Measurements from ENCODE around the gene AGXT2. TPM values are rescaled to one million over a fixed set of nuclear protein-coding genes. Genes with fewer than 3 reads are reported as not detected.

Gene AGXT2
- total RNA-seq, 1 experiment from 2014 or later: not detected

Other genes with a start within 250 kb of the AGXT2 start
- gene TTC23L, start 208.8 kb downstream of the AGXT2 start, total RNA-seq (2014; rRNA removed; shearing (Covaris generic)): 0.40 and 0.43 TPM in 2 replicates
- gene RAD1, start 132.4 kb downstream of the AGXT2 start, total RNA-seq (2014; rRNA removed; shearing (Covaris generic)): 51.2 and 59.0 TPM in 2 replicates
- gene BRIX1, start 132.2 kb downstream of the AGXT2 start, total RNA-seq (2014; rRNA removed; shearing (Covaris generic)): 157 and 165 TPM in 2 replicates
- 38.6 and 43.1 TPM in 2 replicates for gene DNAJC21, start 118.4 kb downstream of the AGXT2 start, total RNA-seq (2014; rRNA removed; shearing (Covaris generic))
- gene PRLR, start 182.5 kb upstream of the AGXT2 start, total RNA-seq (2014; rRNA removed; shearing (Covaris generic)): 21.4 and 22.2 TPM in 2 replicates

Data from SK-MEL-5 (cell line).